OCI-LY1 (cell line): Measurements from ENCODE around the gene RPS19BP1.
A peak's percentile ranks its signal among the peaks of the same experiment; 100 is the strongest.

Experiments used
- H2AFZ ChIP-seq: fragments of 200-600 bp; sonication (generic), shearing (Covaris generic); 2 replicates; pipeline ENCODE4 v1.6.0; 2014; ENCODE audit warnings: antibody characterized with exemption, mild to moderate bottlenecking, low read length
- H3F3A ChIP-seq: fragments of 200-600 bp; sonication (generic), shearing (Covaris generic); 2 replicates; pipeline ENCODE4 v1.6.0; 2014; ENCODE audit warnings: mild to moderate bottlenecking, antibody characterized with exemption, low read length, moderate library complexity; ENCODE audit not compliant: insufficient read depth
- H3K27ac ChIP-seq: fragments of 200-600 bp; sonication (generic); 2 replicates; pipeline ENCODE4 v1.5.1; 2014; ENCODE audit warnings: low read length, mixed run types, mild to moderate bottlenecking, low read depth; ENCODE audit not compliant: poor library complexity, severe bottlenecking
- H3K27me3 ChIP-seq: fragments of 200-600 bp; sonication (generic); 2 replicates; pipeline ENCODE4 v1.6.0; 2014; ENCODE audit warnings: antibody characterized with exemption, mild to moderate bottlenecking, low read length, moderate library complexity; ENCODE audit not compliant: insufficient read depth
- H3K36me3 ChIP-seq: fragments of 200-600 bp; sonication (generic); 2 replicates; pipeline ENCODE4 v1.6.1; 2014; ENCODE audit warnings: mild to moderate bottlenecking, antibody characterized with exemption, low read length, moderate library complexity, mixed read lengths; ENCODE audit not compliant: insufficient read depth
- H3K4me1 ChIP-seq: fragments of 200-600 bp; sonication (generic); 2 replicates; pipeline ENCODE4 v1.5.1; 2014; ENCODE audit warnings: mild to moderate bottlenecking, low read length, moderate library complexity; ENCODE audit not compliant: insufficient read depth, severe bottlenecking
- H3K4me2 ChIP-seq: fragments of 200-600 bp; sonication (generic), shearing (Covaris generic); 2 replicates; pipeline ENCODE4 v1.6.1; 2014; ENCODE audit warnings: low read length
- H3K4me3 ChIP-seq: fragments of 200-600 bp; sonication (generic); 2 replicates; pipeline ENCODE4 v1.5.1; 2014; ENCODE audit warnings: low read length, low read depth, mild to moderate bottlenecking, mixed read lengths; ENCODE audit not compliant: poor library complexity, severe bottlenecking
- H3K79me2 ChIP-seq: fragments of 200-600 bp; shearing (Covaris generic); 2 replicates; pipeline ENCODE4 v1.6.1; 2016; ENCODE audit warnings: mixed run types, low read length, mixed read lengths; ENCODE audit not compliant: insufficient read depth
- H3K9ac ChIP-seq: fragments of 200-600 bp; sonication (generic), shearing (Covaris generic); 2 replicates; pipeline ENCODE4 v1.6.1; 2014; ENCODE audit warnings: mild to moderate bottlenecking, low read length, mixed read lengths
- H3K9me2 ChIP-seq: fragments of 200-600 bp; sonication (generic), shearing (Covaris generic); 2 replicates; pipeline ENCODE4 v1.6.1; 2014; ENCODE audit warnings: low read depth, mild to moderate bottlenecking, low read length, mixed read lengths
- H3K9me3 ChIP-seq: fragments of 200-600 bp; shearing (Covaris generic); 2 replicates; pipeline ENCODE4 v1.6.1; 2014; ENCODE audit warnings: low read length, mixed read lengths
- H4K20me1 ChIP-seq: fragments of 200-600 bp; sonication (generic), shearing (Covaris generic); 2 replicates; pipeline ENCODE4 v1.6.0; 2016; ENCODE audit warnings: mild to moderate bottlenecking, low read length; ENCODE audit not compliant: insufficient read depth
- EZH2 ChIP-seq: fragments of 200-600 bp; sonication (generic), shearing (Covaris generic); IDR thresholded peaks from 2 replicates; pipeline ENCODE4 v1.8.0; 2017; ENCODE audit warnings: borderline replicate concordance, mixed run types, mild to moderate bottlenecking, antibody characterized with exemption, low read length, moderate library complexity, mixed read lengths
- TF ChIP-seq, protein P1 (sequence below): fragments of 200-600 bp; sonication (generic), shearing (Covaris generic); IDR thresholded peaks from 2 replicates; pipeline ENCODE4 v1.5.1; 2017; ENCODE audit warnings: mild to moderate bottlenecking, antibody characterized with exemption, low read length, moderate library complexity, mixed read lengths

RPS19BP1 gene

GRCh38 chr22:39498368-39498767, 34.2 kb downstream of the RPS19BP1 start:
- Histone ChIP-seq H3K4me3 (no peak overlapping the region), H3K36me3 (peaks cover 8% of the 10 kb centered on the region; the same call in 1 of the 2 replicates), H2AFZ (no peak overlapping the region), H3K79me2 (peaks cover 9% of the 10 kb centered on the region), H4K20me1 (no peaks in the 10 kb centered on the region), H3K4me2 (no peak overlapping the region), H3K27ac (no peak overlapping the region), H3K9me2 (no peaks in the 10 kb centered on the region), H3K9ac (no peak overlapping the region), H3K4me1 (peaks cover 18% of the 10 kb centered on the region), H3K27me3 (no peaks in the 10 kb centered on the region), H3K9me3 (no peaks in the 10 kb centered on the region), H3F3A (no peaks in the 10 kb centered on the region)
- TF ChIP-seq, protein P1, sequence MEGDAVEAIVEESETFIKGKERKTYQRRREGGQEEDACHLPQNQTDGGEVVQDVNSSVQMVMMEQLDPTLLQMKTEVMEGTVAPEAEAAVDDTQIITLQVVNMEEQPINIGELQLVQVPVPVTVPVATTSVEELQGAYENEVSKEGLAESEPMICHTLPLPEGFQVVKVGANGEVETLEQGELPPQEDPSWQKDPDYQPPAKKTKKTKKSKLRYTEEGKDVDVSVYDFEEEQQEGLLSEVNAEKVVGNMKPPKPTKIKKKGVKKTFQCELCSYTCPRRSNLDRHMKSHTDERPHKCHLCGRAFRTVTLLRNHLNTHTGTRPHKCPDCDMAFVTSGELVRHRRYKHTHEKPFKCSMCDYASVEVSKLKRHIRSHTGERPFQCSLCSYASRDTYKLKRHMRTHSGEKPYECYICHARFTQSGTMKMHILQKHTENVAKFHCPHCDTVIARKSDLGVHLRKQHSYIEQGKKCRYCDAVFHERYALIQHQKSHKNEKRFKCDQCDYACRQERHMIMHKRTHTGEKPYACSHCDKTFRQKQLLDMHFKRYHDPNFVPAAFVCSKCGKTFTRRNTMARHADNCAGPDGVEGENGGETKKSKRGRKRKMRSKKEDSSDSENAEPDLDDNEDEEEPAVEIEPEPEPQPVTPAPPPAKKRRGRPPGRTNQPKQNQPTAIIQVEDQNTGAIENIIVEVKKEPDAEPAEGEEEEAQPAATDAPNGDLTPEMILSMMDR: no peak
- TF ChIP-seq EZH2: no peak

GRCh38 chr22:39497429-39497828, 35.1 kb downstream of the RPS19BP1 start:
- H3K4me1 ChIP-seq: peaks cover 12% of the 10 kb centered on the region
- no peaks in the 10 kb centered on the region for H3K9me2 ChIP-seq
- peaks cover 2% of the 10 kb centered on the region; the same call in 1 of the 2 replicates for H3K36me3 ChIP-seq
- H3K4me2 ChIP-seq: no peak overlapping the region
- TF ChIP-seq EZH2: no peak
- TF ChIP-seq, protein P1: no peak
- no peaks in the 10 kb centered on the region for H3K9me3 ChIP-seq
- H3K27ac ChIP-seq: no peak overlapping the region
- no peaks in the 10 kb centered on the region for H3K79me2 ChIP-seq
- H3F3A ChIP-seq: no peaks in the 10 kb centered on the region
- H4K20me1 ChIP-seq: no peaks in the 10 kb centered on the region
- H3K27me3 ChIP-seq: no peaks in the 10 kb centered on the region
- H2AFZ ChIP-seq: no peak overlapping the region
- no peak overlapping the region for H3K4me3 ChIP-seq
- H3K9ac ChIP-seq: no peak overlapping the region

DNA sequence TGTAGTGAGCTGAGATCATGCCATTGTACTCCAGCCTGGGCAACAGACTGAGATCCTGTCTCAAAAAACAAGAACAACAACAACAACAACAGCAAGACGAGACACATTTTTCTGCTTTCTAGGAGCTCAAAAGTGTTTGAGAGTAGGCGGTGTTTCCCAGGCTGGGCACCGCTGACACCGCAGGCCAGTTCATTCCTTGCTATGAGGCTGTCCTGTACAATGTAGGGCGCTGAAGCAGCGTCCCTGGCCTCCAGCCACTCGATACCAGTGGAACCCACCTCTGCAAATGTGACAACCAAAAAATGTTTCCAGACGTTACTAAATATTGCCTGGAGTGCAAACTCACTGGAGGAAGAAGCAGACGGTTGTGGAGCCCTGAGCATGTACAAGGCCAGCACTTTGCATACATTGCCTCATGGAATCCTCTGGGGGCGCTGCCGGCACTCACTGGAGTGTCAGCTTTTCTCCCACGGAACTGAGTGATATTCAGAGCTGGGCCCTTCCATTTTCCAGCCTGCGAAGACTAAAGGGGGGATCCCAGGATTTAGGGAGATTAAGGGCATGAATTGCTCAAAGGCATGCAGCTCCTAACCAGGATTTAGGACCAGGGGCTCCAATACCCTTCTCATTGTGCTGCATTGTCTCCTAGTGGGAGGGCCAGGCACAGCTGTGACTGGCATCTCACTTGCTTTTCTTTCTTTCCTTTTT, 36.3 kb downstream of the RPS19BP1 start:
- Histone ChIP-seq H3K27me3 (no peaks in the 10 kb centered on the region), H3K4me3 (no peak overlapping the region), H2AFZ (no peak overlapping the region), H3K9me3 (no peaks in the 10 kb centered on the region), H4K20me1 (no peaks in the 10 kb centered on the region), H3K36me3 (peaks cover 12% of the 10 kb centered on the region; the same call in 1 of the 2 replicates), H3K9me2 (no peaks in the 10 kb centered on the region), H3F3A (no peaks in the 10 kb centered on the region), H3K4me2 (no peak overlapping the region), H3K4me1 (peaks cover 7% of the 10 kb centered on the region), H3K9ac (no peak overlapping the region), H3K27ac (peak overlapping the region; percentile 68), H3K79me2 (no peaks in the 10 kb centered on the region)
- TF ChIP-seq, protein P1: peak; percentile 94
- no peak for TF ChIP-seq EZH2
